Activated B cell treated with CpG ODN at 0.5 μM for 24 hours (primary cell): ENCODE data around the gene SLC16A8. TPM values are rescaled to one million over a fixed set of nuclear protein-coding genes. Genes with fewer than 3 reads are reported as not detected.

Experiments
- ATAC-seq: fragments of 200-7000 bp; cut with Tn5 transposase; one replicate; pipeline ENCODE4 v1.10.0; 2021; ENCODE audit warnings: low read depth, mild to moderate bottlenecking, moderate library complexity
- CTCF ChIA-PET: fragments of 350-600 bp; sonication (Branson Sonifier 250); formaldehyde crosslinking; loops from one replicate; lab custom pipeline; 2021; ENCODE audit warnings: antibody characterized with exemption; lab: Charles Lee
- POLR2A ChIA-PET: fragments of 350-600 bp; sonication (Branson Sonifier 250); formaldehyde crosslinking; loops from one replicate; lab custom pipeline; 2021; ENCODE audit warnings: antibody characterized with exemption; lab: Charles Lee
- DNase-seq: peaks from one replicate; pipeline ENCODE4 v3.0.0; 2022
- H3K27ac Mint-ChIP-seq: one replicate; pipeline ENCODE4 v1.8.0; 2020; ENCODE audit warnings: mixed read lengths
- H3K27me3 Mint-ChIP-seq: one replicate; pipeline ENCODE4 v1.8.0; 2021; ENCODE audit warnings: mixed read lengths
- H3K36me3 Mint-ChIP-seq: one replicate; pipeline ENCODE4 v1.8.0; 2021; ENCODE audit warnings: low read depth, mixed read lengths
- H3K4me1 Mint-ChIP-seq: one replicate; pipeline ENCODE4 v1.8.0; 2021; ENCODE audit warnings: mixed read lengths
- H3K4me3 Mint-ChIP-seq: one replicate; pipeline ENCODE4 v1.8.0; 2020; ENCODE audit warnings: mild to moderate bottlenecking, mixed read lengths
- H3K9me3 Mint-ChIP-seq: one replicate; pipeline ENCODE4 v1.8.0; 2020; ENCODE audit warnings: mixed read lengths
- CTCF ChIP-seq: fragments of 200-600 bp; IDR thresholded peaks from one replicate; pipeline ENCODE4 v1.8.0; 2022; ENCODE audit warnings: antibody characterized with exemption, mild to moderate bottlenecking
- intact Hi-C: fragments of 100-400 bp; cut with micrococcal nuclease; formaldehyde crosslinking; loops from one replicate; pipeline ENCODE4 v1.15.1; 2024
- total RNA-seq: library from RNA; stranded (reverse); gene quantifications from 2 replicates; pipeline ENCODE4 v1.2.3, GENCODE V29; 2022

Gene SLC16A8
- total RNA-seq, 1 donor from 2014 or later = not detected

GRCh38 chr22:38085056-38085455, 1.1 kb upstream of the SLC16A8 start:
- Mint-ChIP-seq H3K36me3 (no peaks in the 10 kb centered on the region), H3K27me3 (peaks cover 20% of the 10 kb centered on the region), H3K27ac (no peak overlapping the region), H3K9me3 (no peaks in the 10 kb centered on the region), H3K4me3 (no peak overlapping the region), H3K4me1 (peaks cover 7% of the 10 kb centered on the region)
- DNase-seq (no peak), ATAC-seq (no peak)
- ChIA-PET CTCF (no interaction called here), POLR2A (no interaction called here)
- TF ChIP-seq CTCF = no peak
- intact Hi-C loops = no loop called here

- H3K36me3 Mint-ChIP-seq = no peaks in the 10 kb centered on the region
- no peak for DNase-seq
- intact Hi-C loops = no loop called here
- H3K4me3 Mint-ChIP-seq = no peak overlapping the region
- peaks cover 23% of the 10 kb centered on the region for H3K27me3 Mint-ChIP-seq
- H3K27ac Mint-ChIP-seq = no peak overlapping the region
- POLR2A ChIA-PET = interaction anchor here (0.6 kb wide), 1 partner anchor 362 kb away, joined by 3 read pairs; no protein-coding TSS in a partner anchor
- peaks cover 7% of the 10 kb centered on the region for H3K4me1 Mint-ChIP-seq
- ATAC-seq = no peak
- CTCF ChIA-PET = no interaction called here
- no peak for TF ChIP-seq CTCF
- no peaks in the 10 kb centered on the region for H3K9me3 Mint-ChIP-seq
Observed at GRCh38 chr22:38082986-38083710, 836 bp downstream of the SLC16A8 start.

- H3K4me3 Mint-ChIP-seq = no peak overlapping the region
- H3K36me3 Mint-ChIP-seq = no peaks in the 10 kb centered on the region
- peaks cover 7% of the 10 kb centered on the region for H3K4me1 Mint-ChIP-seq
- no peaks in the 10 kb centered on the region for H3K9me3 Mint-ChIP-seq
- H3K27ac Mint-ChIP-seq = no peak overlapping the region
- peak; percentile 23 for ATAC-seq
- no peak for TF ChIP-seq CTCF
- intact Hi-C loops = no loop called here
- peaks cover 14% of the 10 kb centered on the region for H3K27me3 Mint-ChIP-seq
- CTCF ChIA-PET = no interaction called here
- DNase-seq = no peak
- POLR2A ChIA-PET = no interaction called here
Observed at GRCh38 chr22:38081941-38082828, 1.8 kb downstream of the SLC16A8 start.

- H3K4me3 Mint-ChIP-seq = no peak overlapping the region
- peaks cover 7% of the 10 kb centered on the region for H3K4me1 Mint-ChIP-seq
- H3K27ac Mint-ChIP-seq = no peak overlapping the region
- no peak for ATAC-seq
- ChIA-PET CTCF (no interaction called here), POLR2A (no interaction called here)
- H3K9me3 Mint-ChIP-seq = no peaks in the 10 kb centered on the region
- peaks cover 14% of the 10 kb centered on the region for H3K27me3 Mint-ChIP-seq
- TF ChIP-seq CTCF = no peak
- H3K36me3 Mint-ChIP-seq = no peaks in the 10 kb centered on the region
- DNase-seq = no peak
- intact Hi-C loops = no loop called here
Observed at GRCh38 chr22:38081636-38081940, 2.4 kb downstream of the SLC16A8 start.

GRCh38 chr22:38080850-38081635, 2.9 kb downstream of the SLC16A8 start:
- ChIA-PET CTCF (no interaction called here), POLR2A (no interaction called here)
- Mint-ChIP-seq H3K36me3 (no peaks in the 10 kb centered on the region), H3K4me1 (peaks cover 7% of the 10 kb centered on the region), H3K4me3 (no peak overlapping the region), H3K9me3 (no peaks in the 10 kb centered on the region), H3K27me3 (peaks cover 14% of the 10 kb centered on the region), H3K27ac (no peak overlapping the region)
- no peak for ATAC-seq
- intact Hi-C loops = no loop called here
- no peak for TF ChIP-seq CTCF
- no peak for DNase-seq
